Panc1 (cell line): ENCODE results near the gene GMDS.

Experiments
- CTCF ChIP-seq: fragments of 450-650 bp; IDR thresholded peaks from 2 replicates; pipeline ENCODE4 v1.5.1; 2017; ENCODE audit warnings: mild to moderate bottlenecking
- POLR2AphosphoS5 ChIP-seq: IDR thresholded peaks from 2 replicates; pipeline ENCODE4 v1.6.1; 2012; ENCODE audit warnings: mild to moderate bottlenecking, low read depth, low read length, moderate library complexity
- REST ChIP-seq, 2 experiments: IDR thresholded peaks; 2 replicates each; pipeline ENCODE4 v1.6.1; 2011 to 2012; ENCODE audit warnings: low read depth in 2 of 2, control low read depth in 1 of 2, low read length in 1 of 2, mild to moderate bottlenecking in 1 of 2, moderate library complexity in 1 of 2; ENCODE audit not compliant: insufficient read depth in 1 of 2

- TF ChIP-seq POLR2AphosphoS5 = no peak
- TF ChIP-seq CTCF = no peak
- no peak for TF ChIP-seq REST (IDR thresholded peaks at IDR 0.05; ENCODE audit: insufficient read depth in 1 of 2, low read depth in 2 of 2, low read length in 1 of 2)
These were observed 3.1 kb downstream of the GMDS start for GRCh38 chr6:2242311-2242710.
